Mesendoderm (in vitro differentiated cells): Measurements from ENCODE around the gene SIRT5. TPM values are rescaled to one million over a fixed set of nuclear protein-coding genes. Genes with fewer than 3 reads are reported as not detected.

Experiments used
- DNase-seq: peaks from one replicate; pipeline ENCODE4 v3.0.0; 2013
- H2AK5ac ChIP-seq: 2 replicates; pipeline ENCODE4 v1.6.1; 2013; ENCODE audit warnings: low read length, inconsistent platforms
- H2BK120ac ChIP-seq: 2 replicates; pipeline ENCODE4 v1.6.1; 2013; ENCODE audit warnings: low read depth, mild to moderate bottlenecking, low read length, moderate library complexity, mixed read lengths
- H2BK15ac ChIP-seq: replicated peaks from 2 replicates; pipeline ENCODE4 v1.6.1; 2013; ENCODE audit warnings: low read depth, mild to moderate bottlenecking, moderate library complexity
- H2BK5ac ChIP-seq: 2 replicates; pipeline ENCODE4 v1.6.1; 2013; ENCODE audit warnings: low read length, inconsistent platforms
- H3K18ac ChIP-seq: 2 replicates; pipeline ENCODE4 v1.6.1; 2013; ENCODE audit warnings: mild to moderate bottlenecking, low read length, mixed read lengths
- H3K23ac ChIP-seq: one replicate; pipeline ENCODE4 v1.6.1; 2013; ENCODE audit warnings: low read length
- H3K27ac ChIP-seq: 2 replicates; pipeline ENCODE4 v1.5.1; 2013; ENCODE audit warnings: low read depth, mild to moderate bottlenecking, inconsistent platforms, low read length, moderate library complexity
- H3K27me3 ChIP-seq: 2 replicates; pipeline ENCODE4 v1.6.1; 2013; ENCODE audit warnings: low read length, control low read depth, mild to moderate bottlenecking, inconsistent platforms; ENCODE audit not compliant: insufficient read depth, poor library complexity
- H3K36me3 ChIP-seq: 2 replicates; pipeline ENCODE4 v1.6.1; 2013; ENCODE audit warnings: low read length, inconsistent platforms; ENCODE audit not compliant: control insufficient read depth, insufficient read depth
- H3K4ac ChIP-seq: one replicate; pipeline ENCODE4 v1.6.1; 2013; ENCODE audit warnings: low read depth, mild to moderate bottlenecking, low read length, moderate library complexity
- H3K4me1 ChIP-seq: 2 replicates; pipeline ENCODE4 v1.6.1; 2013; ENCODE audit warnings: low read depth, low read length, inconsistent platforms; ENCODE audit not compliant: control insufficient read depth
- H3K4me2 ChIP-seq: 2 replicates; pipeline ENCODE4 v1.6.1; 2013; ENCODE audit warnings: low read length
- H3K4me3 ChIP-seq: 2 replicates; pipeline ENCODE4 v1.5.1; 2013; ENCODE audit warnings: mild to moderate bottlenecking, low read length
- H3K56ac ChIP-seq: one replicate; pipeline ENCODE4 v1.6.1; 2013; ENCODE audit warnings: low read length
- H3K79me1 ChIP-seq: 2 replicates; pipeline ENCODE4 v1.6.1; 2013; ENCODE audit warnings: low read length, inconsistent platforms
- H3K79me2 ChIP-seq: 2 replicates; pipeline ENCODE4 v1.6.1; 2013; ENCODE audit warnings: mild to moderate bottlenecking, low read length; ENCODE audit not compliant: control insufficient read depth, insufficient read depth
- H3K9ac ChIP-seq: 2 replicates; pipeline ENCODE4 v1.6.1; 2013; ENCODE audit warnings: low read length, inconsistent platforms
- H4K5ac ChIP-seq: one replicate; pipeline ENCODE4 v1.6.1; 2013; ENCODE audit warnings: low read length
- H4K8ac ChIP-seq: one replicate; pipeline ENCODE4 v1.6.1; 2013; ENCODE audit warnings: low read depth, mild to moderate bottlenecking, control low read depth, low read length, moderate library complexity
- WGBS: extraction: QIAGEN DNeasy Blood & Tissue Kit; methylation state at CpG from one replicate; pipeline ENCODE4 v1.1.7; 2013; ENCODE audit warnings: low lambda C conversion rate, missing lambda C conversion rate; ENCODE audit not compliant: insufficient coverage; ENCODE audit errors: extremely low coverage; 5-methylcytosine and 5-hydroxymethylcytosine counted together
- polyA plus RNA-seq, 2 experiments: library from polyadenylated mRNA; stranded (reverse); fragments of 200-250 nt; gene quantifications; one replicate each; pipeline ENCODE4 v1.2.3, GENCODE V29; 2013

Gene SIRT5
- 8.1 TPM for polyA plus RNA-seq (2013, experiment 1 of 2)
- 8.2 TPM for polyA plus RNA-seq (2013, experiment 2 of 2)

- Histone ChIP-seq H3K23ac (no peak within 1 kb of the TSS), H2AK5ac (no peak within 1 kb of the TSS), H4K5ac (no peak within 1 kb of the TSS), H3K9ac (peak within 1 kb of the TSS; percentile 94), H3K4me3 (peak within 1 kb of the TSS; percentile 76), H3K4ac (peak within 1 kb of the TSS; percentile 90), H3K4me2 (peak within 1 kb of the TSS; percentile 93), H2BK120ac (peak within 1 kb of the TSS; percentile 56), H3K4me1 (peaks cover 2% of the 10 kb centered on the region), H4K8ac (peak within 1 kb of the TSS; percentile 88), H2BK5ac (peak within 1 kb of the TSS; percentile 88), H3K79me1 (no peaks in the 10 kb centered on the region), H3K36me3 (no peaks in the 10 kb centered on the region), H3K27ac (peak within 1 kb of the TSS; percentile 96), H3K56ac (peak within 1 kb of the TSS; percentile 98), H3K79me2 (no peaks in the 10 kb centered on the region), H3K27me3 (no peaks in the 10 kb centered on the region), H3K18ac (peak within 1 kb of the TSS; percentile 93), H2BK15ac (no peak within 1 kb of the TSS)
- DNase-seq: peak; percentile 97
- WGBS: no CpG with 5 or more reads among the region's 52 CpGs
These were observed at the start of gene SIRT5 for GRCh38 chr6:13574571-13575376. Gene SIRT5, plus strand, starts transcription at chr6:13574601. Its CDS starts 9,510 bp downstream, at chr6:13584111.

GRCh38 chr6:13524801-13525508 is 49.4 kb upstream of the SIRT5 start:
- Histone ChIP-seq H3K27me3 (no peaks in the 10 kb centered on the region), H3K4ac (no peak overlapping the region), H3K4me2 (no peak overlapping the region), H3K36me3 (no peaks in the 10 kb centered on the region), H3K79me2 (no peaks in the 10 kb centered on the region), H4K8ac (peak overlapping the region; percentile 29), H2AK5ac (no peak overlapping the region), H3K9ac (no peak overlapping the region), H4K5ac (no peak overlapping the region), H3K18ac (no peak overlapping the region), H3K4me3 (no peak overlapping the region), H3K56ac (no peak overlapping the region), H2BK5ac (no peak overlapping the region), H2BK120ac (no peak overlapping the region), H3K23ac (no peak overlapping the region), H3K4me1 (no peaks in the 10 kb centered on the region), H3K27ac (no peak overlapping the region), H2BK15ac (no peak overlapping the region), H3K79me1 (no peaks in the 10 kb centered on the region)
- DNase-seq: no peak
- no CpG with 5 or more reads among the region's 12 CpGs for WGBS

DNA sequence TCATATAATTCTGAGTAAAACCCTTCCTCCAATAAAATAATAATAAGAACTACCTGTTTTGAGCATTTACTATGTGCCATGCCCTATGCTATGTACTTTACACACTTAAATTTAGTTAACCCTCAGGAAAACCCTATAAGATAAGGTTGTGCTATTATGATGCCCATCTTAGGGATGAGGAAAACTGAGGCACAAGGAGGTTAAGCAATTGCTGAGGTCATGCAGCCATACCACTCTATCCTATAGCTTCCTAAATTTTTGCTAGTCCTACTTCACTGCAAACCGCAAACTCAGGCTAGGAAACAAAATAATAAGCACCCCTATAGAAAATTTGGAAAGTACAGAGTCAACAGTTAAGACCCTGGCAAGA is 48.1 kb upstream of the SIRT5 start:
- Histone ChIP-seq H3K27ac (no peak overlapping the region), H2BK15ac (no peak overlapping the region), H2BK5ac (no peak overlapping the region), H3K18ac (no peak overlapping the region), H3K79me1 (no peaks in the 10 kb centered on the region), H3K27me3 (no peaks in the 10 kb centered on the region), H3K79me2 (no peaks in the 10 kb centered on the region), H3K4ac (no peak overlapping the region), H4K8ac (no peak overlapping the region), H3K4me2 (no peak overlapping the region), H2AK5ac (no peak overlapping the region), H4K5ac (no peak overlapping the region), H3K36me3 (no peaks in the 10 kb centered on the region), H3K4me1 (peaks cover 3% of the 10 kb centered on the region), H3K56ac (no peak overlapping the region), H2BK120ac (no peak overlapping the region), H3K23ac (no peak overlapping the region), H3K9ac (no peak overlapping the region), H3K4me3 (no peak overlapping the region)
- no peak for DNase-seq
- WGBS: no CpG with 5 or more reads among the region's 1 CpG

DNA sequence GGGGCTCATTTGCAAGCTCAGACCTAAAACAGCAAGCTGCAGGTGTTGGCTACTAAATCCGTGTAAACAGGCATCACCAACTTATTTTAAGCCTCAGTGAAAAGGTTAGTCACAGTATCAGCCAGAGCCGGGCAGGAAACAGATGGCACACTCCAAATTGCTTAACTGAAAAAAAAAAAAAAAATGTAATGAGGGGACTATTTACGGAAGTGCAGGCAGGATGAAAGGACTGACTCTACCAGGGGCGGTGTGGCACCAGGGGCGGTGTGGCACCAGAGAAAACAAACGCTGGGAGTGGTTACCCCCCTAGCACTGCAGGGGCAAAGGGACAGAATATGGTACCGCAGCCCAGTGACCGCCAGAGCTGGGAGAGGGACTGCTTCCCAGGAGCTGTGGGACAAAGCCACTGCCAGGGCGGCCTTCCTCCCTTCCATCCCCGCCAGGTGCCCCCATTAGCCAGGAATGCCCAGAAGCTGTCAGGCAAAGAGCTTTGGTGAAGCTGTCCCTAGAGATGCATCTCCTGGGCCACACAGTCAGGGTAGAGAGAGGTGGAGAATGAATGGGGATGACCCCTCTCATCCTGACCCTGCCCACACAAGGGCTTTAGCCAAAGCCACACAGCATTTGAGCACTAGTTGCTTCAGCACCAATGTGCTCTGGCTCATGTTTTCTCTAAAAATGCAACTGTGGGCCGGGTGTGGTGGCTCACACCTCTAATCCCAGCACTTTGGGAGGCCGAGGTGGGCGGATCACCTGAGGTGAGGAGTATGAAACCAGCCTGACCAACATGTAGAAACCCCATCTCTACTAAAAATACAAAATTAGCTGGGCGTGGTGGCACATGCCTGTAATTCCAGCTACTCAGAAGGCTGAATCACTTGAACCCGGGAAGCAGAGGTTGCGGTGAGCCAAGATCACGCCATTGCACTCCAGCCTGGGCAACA is 47.4 kb upstream of the SIRT5 start:
- H3K23ac ChIP-seq: no peak overlapping the region
- H3K4me1 ChIP-seq: peaks cover 3% of the 10 kb centered on the region
- H3K56ac ChIP-seq: no peak overlapping the region
- no peak overlapping the region for H3K4me3 ChIP-seq
- H2BK15ac ChIP-seq: no peak overlapping the region
- no CpG with 5 or more reads among the region's 17 CpGs for WGBS
- H3K9ac ChIP-seq: no peak overlapping the region
- no peak overlapping the region for H4K8ac ChIP-seq
- no peak for DNase-seq
- H2AK5ac ChIP-seq: no peak overlapping the region
- no peak overlapping the region for H3K18ac ChIP-seq
- H3K27ac ChIP-seq: no peak overlapping the region
- no peak overlapping the region for H4K5ac ChIP-seq
- no peak overlapping the region for H3K4ac ChIP-seq
- no peak overlapping the region for H2BK5ac ChIP-seq
- no peak overlapping the region for H2BK120ac ChIP-seq
- H3K36me3 ChIP-seq: no peaks in the 10 kb centered on the region
- no peak overlapping the region for H3K4me2 ChIP-seq
- H3K27me3 ChIP-seq: no peaks in the 10 kb centered on the region
- H3K79me1 ChIP-seq: no peaks in the 10 kb centered on the region
- no peaks in the 10 kb centered on the region for H3K79me2 ChIP-seq

DNA sequence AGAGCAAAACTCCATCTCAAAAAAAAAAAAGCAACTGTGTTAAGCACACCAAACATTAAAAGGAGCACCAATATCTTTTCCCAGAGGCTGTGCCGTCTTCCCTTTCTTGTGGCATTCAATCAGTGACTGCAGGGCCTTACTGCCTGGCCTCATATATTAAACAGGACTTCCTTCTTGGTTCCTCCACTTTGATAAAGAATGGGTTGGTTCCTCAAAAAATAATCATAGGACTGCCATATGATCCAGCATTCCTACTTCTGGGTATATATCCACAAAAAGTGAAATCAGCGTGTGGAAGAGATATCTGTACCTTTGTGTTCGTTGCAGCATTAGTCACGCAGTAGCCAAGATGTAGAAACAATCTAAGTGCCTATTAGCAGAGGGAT is 46.7 kb upstream of the SIRT5 start:
- Histone ChIP-seq H3K4me3 (no peak overlapping the region), H2AK5ac (no peak overlapping the region), H3K56ac (no peak overlapping the region), H3K36me3 (no peaks in the 10 kb centered on the region), H3K27ac (no peak overlapping the region), H3K4me1 (peaks cover 8% of the 10 kb centered on the region), H3K9ac (no peak overlapping the region), H2BK120ac (no peak overlapping the region), H3K4me2 (no peak overlapping the region), H3K18ac (no peak overlapping the region), H3K79me1 (no peaks in the 10 kb centered on the region), H4K5ac (no peak overlapping the region), H4K8ac (no peak overlapping the region), H3K23ac (no peak overlapping the region), H2BK15ac (no peak overlapping the region), H3K79me2 (no peaks in the 10 kb centered on the region), H3K4ac (no peak overlapping the region), H2BK5ac (no peak overlapping the region), H3K27me3 (no peaks in the 10 kb centered on the region)
- no peak for DNase-seq
- no CpG with 5 or more reads among the region's 4 CpGs for WGBS
